GM19438 (cell line): ENCODE results near the gene AMIGO3.
"Not testable (repeated sequence)": the region's sequence is repeated elsewhere in the genome, so short reads cannot be mapped to it uniquely, and the experiment has no call there.

Experiments used
- ATAC-seq: cut with Tn5 transposase; IDR thresholded peaks from one replicate; pipeline ENCODE4 v1.9.1; 2021; ENCODE audit warnings: low read depth; ENCODE audit not compliant: unreplicated experiment

Gene AMIGO3, protein sequence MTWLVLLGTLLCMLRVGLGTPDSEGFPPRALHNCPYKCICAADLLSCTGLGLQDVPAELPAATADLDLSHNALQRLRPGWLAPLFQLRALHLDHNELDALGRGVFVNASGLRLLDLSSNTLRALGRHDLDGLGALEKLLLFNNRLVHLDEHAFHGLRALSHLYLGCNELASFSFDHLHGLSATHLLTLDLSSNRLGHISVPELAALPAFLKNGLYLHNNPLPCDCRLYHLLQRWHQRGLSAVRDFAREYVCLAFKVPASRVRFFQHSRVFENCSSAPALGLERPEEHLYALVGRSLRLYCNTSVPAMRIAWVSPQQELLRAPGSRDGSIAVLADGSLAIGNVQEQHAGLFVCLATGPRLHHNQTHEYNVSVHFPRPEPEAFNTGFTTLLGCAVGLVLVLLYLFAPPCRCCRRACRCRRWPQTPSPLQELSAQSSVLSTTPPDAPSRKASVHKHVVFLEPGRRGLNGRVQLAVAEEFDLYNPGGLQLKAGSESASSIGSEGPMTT

DNA sequence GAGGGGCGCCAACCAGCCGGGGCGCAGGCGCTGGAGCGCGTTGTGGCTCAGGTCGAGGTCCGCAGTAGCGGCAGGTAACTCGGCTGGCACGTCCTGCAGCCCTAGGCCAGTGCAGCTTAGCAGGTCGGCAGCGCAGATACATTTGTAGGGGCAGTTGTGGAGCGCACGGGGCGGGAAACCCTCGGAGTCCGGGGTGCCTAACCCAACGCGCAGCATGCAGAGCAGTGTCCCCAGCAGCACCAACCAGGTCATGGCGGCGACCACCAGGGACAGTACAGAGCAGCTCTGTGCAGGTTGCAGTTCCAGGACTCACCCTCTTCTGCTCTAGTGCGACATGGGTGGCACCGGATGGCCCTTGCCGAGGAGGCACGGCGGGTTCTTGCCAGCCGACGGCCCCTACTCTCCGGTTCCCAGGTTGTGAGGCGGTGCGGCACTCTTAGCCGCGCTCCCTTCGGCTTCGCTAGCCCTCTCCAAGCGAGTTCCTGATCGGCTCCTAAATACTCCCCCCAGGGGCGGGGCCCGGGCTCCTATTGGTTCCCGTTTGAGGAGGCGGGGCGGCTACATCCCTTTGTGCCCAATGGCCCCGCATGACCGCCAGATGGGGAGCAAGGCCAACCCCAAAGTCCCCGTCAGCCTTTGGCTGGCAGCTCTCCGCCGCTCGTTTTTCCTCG, at the start of gene AMIGO3:
Gene AMIGO3, minus strand, starts transcription at position 471 of the 671 bp plus-strand sequence. Its CDS starts 219 bp downstream, at position 252.
- peak; percentile 54 for ATAC-seq

DNA sequence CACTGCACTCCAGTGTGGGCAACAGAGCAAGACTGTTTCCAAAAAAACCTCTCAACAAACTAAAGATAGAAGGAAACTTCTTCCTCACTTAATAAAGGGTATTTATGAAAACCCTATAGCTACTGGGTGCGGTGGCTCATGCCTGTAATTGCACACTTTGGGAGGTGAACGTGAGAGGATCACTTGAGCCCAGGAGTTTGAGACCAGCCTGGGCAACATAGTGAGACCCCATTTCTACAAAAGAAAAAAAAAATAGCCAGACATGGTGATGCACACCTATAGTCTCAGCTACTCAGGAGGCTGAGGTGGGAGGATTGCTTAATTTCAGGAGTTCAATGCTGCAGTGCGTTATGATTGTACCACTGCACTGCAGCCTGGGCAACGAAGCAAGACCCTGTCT, 44.5 kb upstream of the AMIGO3 start:
- ATAC-seq = no peak

DNA sequence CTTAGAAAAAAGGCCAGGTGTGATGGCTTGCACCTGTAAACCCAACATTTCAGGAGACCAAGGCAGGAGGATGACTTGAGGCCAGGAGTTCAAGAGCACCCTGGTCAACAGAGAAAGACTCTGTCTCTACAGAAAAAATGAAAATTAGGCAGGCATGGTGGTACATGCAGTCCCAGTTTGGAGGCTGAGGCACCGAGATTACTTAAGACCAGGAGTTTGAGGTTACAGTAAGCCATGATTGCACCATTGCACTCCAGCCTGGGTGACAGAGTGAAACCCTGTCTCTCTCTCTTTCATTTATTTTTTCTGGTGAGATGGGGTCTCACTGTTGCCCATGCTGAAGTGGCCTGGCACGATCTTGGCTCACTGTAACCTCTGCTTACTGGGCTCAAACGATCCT, 42.2 kb upstream of the AMIGO3 start:
- no peak for ATAC-seq

DNA sequence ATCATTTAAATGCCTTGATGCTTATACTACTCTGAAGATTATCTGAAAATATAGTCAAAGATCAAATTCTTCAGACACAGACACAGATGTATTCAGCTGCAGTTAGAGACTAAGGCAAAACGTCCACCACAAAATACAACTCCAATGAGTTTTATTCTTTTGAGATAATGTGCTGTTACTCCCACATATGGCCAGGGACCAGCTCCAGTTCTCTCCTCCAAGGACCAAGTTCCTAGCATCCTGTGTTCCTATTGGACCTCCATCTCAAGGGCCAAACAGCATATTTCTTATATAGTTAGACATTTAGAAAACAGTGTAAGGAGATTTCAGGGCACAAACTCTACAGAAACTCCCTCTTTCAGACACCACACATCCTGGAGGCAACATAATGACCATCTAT, 39.7 kb upstream of the AMIGO3 start:
- no peak for ATAC-seq

DNA sequence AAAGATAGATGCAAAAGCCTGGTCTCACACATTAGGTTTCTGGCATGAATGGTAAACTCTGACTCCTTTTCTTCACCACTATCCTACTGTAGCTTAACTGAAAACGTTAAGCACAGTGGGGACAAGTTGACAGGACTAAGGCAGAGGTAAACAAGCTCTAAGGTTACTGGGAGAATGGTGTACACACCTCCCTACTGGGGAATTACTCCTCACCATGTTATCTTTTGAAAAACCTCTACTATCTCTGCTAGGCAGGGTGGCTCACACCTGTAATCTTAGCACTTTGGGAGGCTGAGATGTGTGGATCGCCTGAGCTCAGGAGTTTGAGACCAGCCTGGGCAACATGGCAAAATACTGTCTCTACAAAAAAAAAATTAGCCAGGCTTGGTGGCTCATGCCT, 37.7 kb upstream of the AMIGO3 start:
- no peak for ATAC-seq

DNA sequence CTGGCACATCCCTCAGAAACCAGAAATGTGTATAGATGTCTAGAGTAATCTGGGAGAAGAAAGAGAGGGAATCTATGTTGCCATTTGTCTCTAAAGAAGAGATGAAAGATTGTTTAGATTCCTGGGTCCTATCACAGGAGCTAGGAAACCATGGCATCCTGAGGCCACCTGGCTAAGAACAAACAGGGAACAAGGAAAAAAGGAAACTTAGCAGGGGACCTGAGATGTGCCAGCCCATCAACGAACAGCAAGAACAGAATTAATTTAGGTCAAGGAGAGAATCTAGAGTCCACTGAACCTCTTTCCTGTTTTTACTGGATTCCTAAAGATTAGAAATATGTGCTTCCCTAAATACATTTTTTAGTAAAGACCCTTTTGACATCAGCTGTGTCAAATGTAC, 36.6 kb upstream of the AMIGO3 start:
- no peak for ATAC-seq

DNA sequence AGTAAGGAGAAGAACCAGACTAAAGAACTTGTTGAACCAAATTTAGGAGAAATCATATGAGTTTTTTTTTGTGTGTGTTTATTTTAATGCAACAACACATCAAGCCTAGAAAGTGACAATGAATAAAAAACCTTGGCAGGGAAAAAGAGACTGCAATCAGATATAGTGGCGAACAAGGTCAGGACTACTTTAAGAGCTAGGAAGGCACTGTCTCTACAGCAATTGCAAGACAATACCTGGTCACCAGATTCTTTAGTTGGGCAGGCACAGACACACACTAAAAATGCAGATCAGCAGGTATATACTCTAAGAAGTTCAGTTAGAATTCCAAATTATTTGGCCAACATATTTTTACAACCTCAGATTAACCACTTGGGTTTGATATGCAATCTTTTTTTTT, 35.1 kb upstream of the AMIGO3 start:
- ATAC-seq = no peak

DNA sequence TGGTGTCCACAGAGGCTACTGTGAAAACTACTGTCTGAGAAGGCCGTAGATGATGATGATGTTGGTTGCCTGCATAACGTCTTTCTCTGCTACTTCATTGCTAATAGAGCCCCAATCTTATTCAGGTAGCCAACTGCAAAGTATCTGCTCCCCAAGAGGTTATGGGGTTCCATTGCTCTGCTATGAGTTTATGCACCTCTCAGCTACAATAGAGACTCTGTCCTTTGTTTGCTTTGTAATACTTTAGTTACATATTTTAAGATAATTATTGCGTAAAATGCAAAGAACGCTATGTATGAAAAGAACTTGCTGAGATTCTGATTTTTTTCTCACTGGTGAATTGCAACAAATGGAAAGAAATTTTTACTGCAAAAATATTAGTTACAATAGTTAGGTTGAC, 32.0 kb upstream of the AMIGO3 start:
- ATAC-seq = no peak

DNA sequence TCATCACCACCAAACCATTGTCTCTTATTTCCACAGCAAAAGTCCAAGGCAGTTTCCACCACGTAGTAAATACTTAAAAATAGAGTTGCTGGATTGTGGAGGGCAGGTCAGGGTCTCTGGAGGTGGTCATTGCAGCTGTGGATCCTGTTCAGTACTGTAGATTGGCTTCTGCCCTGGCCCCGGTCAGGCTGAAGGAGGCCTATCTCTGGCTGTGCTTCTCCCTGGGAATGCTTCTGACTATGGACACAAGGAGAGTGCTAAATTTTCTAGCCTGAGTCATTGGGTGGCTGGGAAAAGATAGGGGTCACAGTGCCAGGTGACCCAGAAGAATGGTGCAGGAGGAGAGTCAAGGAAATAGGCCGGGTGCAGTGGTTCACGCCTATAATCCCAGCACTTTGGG, 30.6 kb upstream of the AMIGO3 start:
- ATAC-seq = no peak

DNA sequence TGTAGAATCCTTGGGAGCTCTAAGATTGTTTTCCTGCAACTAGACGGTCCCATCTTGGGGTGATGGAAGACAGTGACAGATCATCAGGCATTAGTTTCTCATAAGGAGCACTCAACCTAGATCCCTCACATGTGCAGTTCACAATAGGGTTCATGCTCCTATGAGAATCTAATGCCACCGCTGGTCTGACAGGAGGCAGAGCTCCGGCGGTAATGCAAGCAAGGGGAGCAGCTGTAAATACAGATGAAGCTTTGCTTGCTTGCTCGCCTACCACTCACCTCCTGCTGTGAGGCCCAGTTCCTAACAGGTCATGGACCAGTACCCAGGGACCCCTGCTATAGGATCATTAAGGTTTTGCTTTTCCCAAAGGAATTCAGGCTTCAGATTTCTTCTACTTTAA, 29.4 kb upstream of the AMIGO3 start:
- ATAC-seq = not testable (repeated sequence)

DNA sequence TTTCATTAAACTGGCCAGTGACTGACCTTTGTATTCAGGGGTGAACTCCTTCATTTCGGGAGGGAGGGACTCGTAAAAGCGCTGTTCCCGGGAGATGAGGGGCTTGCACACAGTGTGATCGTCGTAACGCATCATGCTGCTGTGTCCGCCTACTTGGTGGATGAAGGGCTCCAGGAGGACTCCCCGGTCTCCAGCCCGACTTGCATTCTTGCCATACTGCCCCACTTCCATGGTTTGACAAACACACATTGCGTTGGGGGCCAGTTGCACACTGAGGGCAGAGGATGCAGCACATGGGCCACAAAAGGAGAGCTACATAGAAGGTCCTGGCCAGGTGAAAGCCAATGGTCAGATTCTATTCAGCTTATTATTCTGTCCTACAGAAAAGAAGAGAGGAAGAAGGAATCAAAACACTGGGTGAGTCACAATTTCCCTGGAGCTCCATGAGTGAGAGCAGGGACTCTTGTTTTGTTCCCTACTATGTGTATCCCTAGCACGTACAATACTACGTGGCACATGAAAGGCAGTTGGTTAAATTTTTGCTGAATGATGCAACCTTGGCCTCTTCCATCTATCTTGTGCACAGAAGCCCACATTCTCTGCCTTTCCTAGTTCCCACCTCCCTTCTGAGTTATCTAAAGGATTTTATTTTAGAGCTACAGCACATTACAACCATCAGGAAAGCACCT, 28.5 kb upstream of the AMIGO3 start:
- ATAC-seq = no peak

DNA sequence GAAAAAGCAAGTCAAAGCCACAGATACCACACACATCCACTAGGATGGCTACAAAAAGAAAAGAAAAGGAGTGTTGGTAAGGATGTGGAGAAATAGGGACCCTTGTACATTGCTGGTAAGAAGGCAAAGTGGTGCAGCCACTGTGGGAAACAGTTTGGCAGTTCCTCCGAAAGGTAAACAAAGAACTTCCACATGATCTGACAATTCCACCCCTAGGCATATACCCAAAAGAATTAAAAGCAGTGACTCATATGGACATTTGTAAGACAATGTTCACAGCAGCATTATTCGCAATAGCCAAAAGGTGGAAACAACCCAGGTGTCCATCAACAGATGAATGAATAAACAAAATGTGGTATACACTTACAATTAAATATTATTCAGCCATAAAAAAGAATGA, 26.5 kb upstream of the AMIGO3 start:
- ATAC-seq = no peak

DNA sequence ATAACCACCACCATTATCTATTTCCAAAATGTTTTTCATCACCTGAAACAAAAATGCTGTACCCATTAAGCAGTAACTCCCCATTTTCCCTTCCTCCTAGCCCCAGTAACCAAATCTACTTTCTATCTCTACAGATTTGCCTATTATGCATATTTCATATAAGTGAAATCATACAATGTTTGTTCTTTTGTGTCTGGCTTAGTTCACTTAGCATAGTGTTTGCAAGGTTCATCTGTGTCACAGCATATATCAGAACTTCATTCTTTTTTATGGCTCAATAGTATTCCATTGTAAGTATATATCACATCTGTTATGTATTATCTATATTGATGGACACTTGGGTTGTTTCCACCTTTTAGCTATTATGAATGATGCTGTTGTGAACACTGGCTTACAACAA, 20.9 kb upstream of the AMIGO3 start:
- ATAC-seq = no peak

DNA sequence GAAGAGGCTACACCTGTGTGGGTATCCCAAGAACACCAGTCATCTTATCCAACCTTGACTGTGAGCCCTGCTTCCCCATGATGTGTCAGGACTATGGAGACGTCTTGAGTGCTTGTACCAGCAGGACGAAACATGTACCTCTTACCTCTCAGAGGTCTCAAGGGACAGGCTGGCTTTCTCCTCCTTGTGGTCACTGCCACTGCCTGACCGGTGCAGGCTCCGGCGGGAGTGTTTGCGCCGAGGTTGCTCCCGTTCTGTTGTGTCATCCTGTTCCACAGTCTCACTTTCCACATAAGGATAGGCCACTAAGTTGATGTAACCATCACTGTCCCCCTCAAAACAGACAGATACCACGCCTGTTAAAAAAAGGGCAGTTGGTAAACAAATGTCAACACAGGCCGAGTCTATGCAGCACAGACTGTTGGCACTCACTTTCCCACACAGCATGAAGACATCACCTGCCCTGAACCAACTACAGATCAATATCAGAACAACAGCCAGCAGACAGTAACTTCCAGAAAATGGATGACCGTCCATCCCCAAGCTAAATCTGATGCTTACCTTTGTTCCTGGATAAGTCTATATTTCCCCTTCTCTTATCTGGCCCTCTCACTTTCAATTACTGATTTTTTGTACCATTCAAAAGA, 18.7 kb upstream of the AMIGO3 start:
- no peak for ATAC-seq

DNA sequence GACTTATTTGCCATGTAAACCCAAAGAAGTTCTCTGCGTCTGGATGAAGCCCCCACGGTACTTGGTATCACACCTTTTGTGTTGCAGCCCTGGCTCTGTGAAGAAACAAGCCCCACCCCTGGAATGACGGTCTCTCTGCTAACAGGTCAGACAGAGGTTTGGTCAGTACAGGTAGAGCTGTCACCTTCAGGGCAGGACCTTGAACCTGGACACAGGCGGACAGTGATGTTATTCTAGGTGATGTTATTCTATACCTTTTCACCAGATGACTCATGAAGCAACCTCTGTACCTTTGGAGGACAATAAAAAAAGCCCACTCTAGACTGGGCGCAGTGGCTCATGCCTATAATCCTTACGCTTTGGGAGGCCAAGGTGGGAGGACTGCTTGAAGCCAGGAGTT, 15.3 kb upstream of the AMIGO3 start:
- no peak for ATAC-seq

DNA sequence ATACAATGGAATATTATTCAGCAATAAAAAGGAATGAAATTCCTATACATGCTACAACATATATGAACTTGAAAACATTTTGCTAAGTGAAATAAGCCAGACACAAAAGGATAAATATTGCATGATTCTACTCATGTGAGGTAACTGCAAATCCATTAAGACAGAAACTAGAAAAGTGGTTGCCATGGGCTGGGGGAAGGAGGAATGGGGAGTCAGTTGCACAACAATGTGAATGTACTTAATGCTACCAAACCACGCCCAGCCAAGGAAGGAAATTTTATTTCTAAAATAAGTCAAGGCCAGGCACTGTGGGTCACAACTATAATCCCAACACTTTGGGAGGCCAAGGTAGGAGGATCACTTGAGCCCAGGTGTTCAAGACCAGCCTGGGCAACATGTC, 14.1 kb upstream of the AMIGO3 start:
- ATAC-seq = no peak

DNA sequence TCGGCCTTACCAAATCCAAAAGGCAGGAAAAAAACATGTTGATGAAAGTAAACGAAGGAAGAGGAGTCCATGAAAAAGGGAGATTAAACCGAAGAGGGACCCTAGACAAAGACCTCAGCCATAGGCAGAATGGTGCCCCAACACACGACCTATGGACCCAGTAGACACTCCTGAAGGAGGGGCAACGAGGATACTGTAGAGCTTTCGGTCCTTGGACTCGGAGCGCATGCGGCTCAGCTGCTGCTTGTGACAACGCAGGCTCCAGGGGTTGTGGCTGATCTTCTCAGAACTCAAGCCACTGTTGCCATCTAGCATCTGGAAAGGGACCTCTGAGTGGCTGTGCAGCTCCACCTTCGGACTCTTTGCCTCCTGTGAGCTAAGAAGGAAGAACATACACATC, 13.1 kb upstream of the AMIGO3 start:
- no peak for ATAC-seq

DNA sequence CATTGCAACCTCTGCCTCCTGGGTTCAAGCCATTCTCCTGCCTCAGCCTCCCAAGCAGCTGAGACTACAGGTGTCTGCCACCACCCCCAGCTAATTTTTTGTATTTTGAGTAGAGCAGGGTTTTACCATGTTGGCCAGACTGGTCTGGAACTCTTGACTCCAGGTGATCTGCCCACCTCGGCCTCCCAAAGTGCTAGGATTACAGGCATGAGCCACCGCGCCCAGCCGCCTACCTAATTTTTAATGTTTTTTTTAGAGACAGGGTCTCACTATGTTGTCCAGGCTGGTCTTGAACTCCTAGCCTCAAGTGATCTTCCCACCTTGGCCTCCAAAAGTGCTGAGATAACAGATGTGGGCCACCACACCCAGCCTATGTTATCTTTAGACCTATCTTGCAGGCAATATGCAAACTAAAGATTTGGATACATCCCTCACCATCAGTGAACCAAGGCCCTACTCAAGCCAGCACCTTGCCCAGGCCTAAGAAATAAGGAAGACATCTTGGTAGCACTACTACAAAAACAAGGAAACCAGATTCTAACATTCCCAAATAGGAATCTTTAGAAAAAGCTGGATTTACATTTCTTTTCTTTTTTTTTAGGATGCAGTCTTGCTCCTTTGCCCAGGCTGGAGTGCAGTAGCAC, 10.6 kb upstream of the AMIGO3 start:
- ATAC-seq = no peak

DNA sequence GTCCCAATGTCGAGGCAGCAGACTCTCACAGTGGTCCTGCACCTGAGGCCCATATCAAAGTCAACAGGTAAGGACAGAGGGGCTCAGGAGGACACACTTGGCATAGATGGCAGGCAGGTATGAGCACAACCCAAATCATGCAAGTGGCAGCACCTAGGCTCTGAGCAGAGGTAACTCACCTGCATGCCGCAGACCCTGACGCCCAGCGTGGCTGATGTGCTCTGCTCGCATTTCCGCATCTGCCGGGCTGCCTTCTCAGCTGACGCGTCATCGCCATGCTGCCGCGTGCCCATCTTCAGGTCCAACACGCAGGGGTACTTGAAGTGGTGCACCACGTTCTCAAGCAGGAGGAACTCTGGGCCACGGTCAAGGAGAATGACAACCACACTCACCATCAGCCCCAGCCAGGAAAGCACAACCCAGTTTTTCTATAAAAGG, 8.5 kb upstream of the AMIGO3 start:
- ATAC-seq = no peak

DNA sequence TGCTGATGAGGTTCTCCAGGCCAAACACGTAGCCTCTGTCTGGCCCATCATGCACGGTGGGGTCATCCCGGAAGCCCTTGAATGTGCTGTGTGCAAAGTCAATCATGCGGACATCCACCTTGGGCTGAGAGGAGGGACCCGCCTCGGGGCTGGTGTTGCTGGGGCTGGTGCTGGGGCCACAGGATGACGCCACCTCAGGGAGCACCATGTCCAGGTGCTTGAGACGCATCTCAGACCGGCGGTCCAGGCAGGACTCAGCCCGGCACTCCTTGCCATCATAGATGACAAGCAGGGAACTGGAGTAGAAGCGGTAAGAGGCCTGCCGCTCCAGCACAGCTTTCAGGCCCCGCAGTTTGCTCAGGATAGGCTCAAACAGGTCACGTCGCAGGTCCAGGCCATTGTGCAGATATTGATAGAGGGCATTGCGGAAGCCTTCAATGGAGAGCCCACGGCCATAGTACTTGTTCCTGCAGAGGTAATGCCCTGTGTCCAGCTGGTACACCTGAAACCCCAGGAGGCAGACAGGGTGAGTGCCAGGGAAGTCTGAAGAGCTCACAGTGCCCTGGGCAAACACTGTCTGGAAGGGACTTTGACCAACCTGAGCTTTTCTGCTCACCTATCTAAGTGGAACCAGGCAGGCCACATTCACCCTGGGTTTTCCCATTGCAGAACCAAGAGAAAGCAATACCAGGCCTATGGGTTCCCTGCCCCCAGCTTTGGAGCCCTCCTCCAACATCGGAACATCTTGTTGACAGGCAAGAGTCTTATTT, 7.9 kb upstream of the AMIGO3 start:
- no peak for ATAC-seq
